GM12872 (cell line): Measurements from ENCODE around the gene ACADM.

ENCODE experiments used
- TF ChIP-seq, protein P1 (sequence below): IDR thresholded peaks from 3 replicates; pipeline ENCODE4 v1.5.1; 2011; ENCODE audit warnings: low read depth, mild to moderate bottlenecking, low read length, moderate library complexity; ENCODE audit not compliant: insufficient read depth

ACADM gene

DNA sequence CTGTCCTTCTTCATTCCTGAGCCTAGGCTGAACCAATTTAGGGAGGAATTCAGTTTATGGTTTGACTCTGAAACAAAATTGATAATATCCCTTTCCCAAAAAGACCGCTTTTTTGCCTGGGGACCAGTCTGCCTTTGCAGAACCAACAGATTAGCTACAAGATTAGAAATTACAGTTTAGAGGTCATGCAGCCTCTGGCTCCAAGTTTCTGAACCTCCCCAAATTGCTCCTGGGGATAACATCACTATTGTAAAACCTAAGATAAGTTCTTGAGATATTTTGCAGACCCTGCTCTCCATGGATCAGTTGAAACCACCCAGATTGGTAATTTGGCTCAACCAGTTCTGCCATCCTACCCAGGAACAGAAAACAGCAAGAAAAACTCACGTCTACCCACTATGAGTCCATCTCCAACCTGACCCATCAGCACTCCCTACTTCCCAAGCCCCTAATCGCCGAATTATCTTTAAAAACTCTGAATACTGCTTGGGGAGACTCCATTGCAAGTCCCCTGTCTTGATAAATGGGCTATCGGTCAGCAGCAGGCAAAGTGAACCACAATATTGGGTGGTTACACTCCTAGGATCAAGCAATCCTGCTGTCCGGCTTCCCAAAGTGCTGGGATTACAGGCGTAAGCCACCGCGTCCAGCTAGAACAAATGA, 60.9 kb downstream of the ACADM start:
- TF ChIP-seq, protein P1, sequence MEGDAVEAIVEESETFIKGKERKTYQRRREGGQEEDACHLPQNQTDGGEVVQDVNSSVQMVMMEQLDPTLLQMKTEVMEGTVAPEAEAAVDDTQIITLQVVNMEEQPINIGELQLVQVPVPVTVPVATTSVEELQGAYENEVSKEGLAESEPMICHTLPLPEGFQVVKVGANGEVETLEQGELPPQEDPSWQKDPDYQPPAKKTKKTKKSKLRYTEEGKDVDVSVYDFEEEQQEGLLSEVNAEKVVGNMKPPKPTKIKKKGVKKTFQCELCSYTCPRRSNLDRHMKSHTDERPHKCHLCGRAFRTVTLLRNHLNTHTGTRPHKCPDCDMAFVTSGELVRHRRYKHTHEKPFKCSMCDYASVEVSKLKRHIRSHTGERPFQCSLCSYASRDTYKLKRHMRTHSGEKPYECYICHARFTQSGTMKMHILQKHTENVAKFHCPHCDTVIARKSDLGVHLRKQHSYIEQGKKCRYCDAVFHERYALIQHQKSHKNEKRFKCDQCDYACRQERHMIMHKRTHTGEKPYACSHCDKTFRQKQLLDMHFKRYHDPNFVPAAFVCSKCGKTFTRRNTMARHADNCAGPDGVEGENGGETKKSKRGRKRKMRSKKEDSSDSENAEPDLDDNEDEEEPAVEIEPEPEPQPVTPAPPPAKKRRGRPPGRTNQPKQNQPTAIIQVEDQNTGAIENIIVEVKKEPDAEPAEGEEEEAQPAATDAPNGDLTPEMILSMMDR = no peak

DNA sequence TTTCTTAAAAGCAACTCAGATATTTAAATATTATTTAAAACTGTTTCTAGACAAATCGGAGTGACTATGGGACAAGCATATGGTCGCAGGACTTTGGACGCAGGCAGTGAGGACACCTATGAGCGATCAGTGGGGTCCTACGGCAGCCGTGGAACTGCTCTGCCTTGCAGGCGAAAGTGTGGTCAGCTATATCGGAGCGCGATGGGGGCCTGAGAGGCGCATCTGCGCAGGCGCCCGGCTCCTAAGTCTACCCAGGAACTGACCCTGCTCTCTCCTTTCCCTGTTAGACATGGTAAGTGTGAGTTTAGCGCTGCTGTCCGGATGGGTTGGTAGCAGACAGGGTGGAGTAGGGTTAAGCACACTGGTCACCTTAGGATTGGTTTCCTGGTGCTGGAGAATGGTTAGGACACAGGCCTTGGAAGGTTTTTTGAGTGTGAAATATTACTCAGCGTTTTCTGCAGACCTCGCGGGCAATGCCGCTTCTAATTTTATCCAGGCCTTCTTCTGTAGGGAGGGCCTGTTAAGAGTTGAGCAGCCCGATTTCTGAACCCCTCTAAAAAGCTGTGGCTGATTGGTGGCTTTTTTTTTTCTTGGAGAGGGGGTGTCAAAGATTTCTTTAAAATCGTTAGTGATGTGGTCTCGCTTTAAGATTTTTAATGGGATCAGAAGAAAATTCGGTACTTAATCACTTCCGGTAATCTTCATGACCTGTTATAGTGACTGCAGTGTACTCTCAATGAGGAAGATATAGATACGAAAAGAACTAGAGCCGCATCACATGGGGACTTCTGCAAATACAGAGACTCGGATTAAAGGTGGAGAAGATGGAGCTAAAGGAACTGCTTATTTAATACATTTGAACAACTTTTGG, 61.7 kb downstream of the ACADM start, which contains the start of gene RABGGTB:
Gene RABGGTB (plus strand): TSS at position 274 of the 871 bp plus-strand sequence. CDS start 16 bp downstream, at position 290.
- TF ChIP-seq, protein P1 = no peak

DNA sequence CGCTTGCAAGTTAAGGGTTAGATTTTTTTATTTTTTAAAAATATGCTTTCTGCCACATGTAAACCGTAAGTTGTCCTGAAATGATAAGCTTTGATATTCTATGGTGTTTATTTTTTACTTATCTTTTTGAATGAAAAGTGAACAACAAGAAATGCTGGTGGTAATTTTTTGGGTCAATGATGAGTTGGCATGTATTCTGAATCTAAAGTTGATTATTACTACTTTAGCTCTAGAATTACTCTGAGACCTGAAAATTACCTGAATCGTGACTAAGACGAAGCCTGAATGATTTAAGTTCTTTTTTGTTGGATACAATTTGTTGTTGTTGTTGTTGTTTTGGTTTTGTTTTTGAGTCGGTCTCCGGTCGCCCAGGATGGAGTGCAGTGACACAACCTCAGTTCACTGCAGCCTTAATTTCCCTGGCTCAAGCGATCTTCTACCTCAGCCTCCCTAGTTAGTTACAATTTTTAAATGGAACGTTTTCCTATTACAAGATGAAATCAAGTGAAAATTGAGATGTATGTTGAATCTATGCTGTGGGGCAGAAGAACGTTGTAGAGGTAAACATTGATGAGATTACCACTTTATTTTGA, 62.5 kb downstream of the ACADM start:
- TF ChIP-seq, protein P1 = no peak

DNA sequence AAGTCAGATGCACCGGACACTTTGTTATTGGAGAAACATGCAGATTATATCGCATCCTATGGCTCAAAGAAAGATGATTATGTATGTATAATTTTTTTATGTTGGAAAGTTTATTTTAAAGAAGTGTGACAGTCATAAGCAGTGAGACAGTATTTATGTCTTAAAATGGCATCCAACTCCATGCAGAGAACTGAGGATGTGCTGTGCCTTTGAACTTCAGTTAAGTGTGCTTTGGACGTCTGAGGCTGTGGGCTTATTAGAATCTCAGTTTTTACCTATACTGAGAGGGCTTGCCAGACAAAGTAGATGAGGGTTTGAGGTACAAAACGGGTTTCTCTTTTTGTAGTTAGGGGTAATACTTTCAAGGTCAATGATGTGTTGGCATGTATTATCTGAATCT, 63.0 kb downstream of the ACADM start:
- TF ChIP-seq, protein P1 = no peak

DNA sequence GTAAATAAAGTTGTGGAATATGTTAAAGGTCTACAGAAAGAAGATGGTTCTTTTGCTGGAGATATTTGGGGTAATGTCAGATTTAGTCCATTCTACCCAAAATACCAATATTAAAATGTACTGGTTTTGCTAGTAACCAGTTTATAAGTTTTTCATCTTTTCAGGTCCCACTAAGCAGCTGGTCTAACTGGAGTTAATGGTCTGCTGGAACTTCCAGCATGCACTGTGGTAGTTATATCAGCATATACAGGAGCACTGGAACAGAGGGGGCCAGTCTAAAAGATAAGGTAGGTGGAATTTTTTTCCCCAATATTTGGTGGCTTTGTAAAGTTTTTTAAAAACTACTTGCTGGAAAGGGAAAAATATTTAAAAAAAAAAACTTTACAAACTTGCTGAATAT, 65.5 kb downstream of the ACADM start:
- TF ChIP-seq, protein P1 = no peak

DNA sequence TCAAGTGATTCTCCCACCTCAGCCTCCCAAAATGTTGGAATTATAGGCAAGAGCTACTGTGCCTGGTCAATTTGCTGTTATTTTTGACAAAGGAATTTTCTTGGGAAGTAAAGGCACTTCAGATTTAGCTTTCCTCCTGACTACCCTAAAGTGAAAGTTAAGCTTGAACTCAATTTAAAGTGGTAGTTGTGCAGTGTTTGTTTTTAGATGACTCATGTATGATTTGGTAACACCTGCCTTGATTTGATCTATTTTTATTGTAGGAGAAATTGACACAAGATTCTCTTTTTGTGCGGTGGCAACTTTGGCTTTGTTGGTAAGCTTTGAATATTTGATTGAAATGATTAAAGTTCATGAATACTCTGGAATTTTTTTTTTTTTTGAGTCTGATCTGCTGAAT, 66.5 kb downstream of the ACADM start:
- TF ChIP-seq, protein P1 = no peak

DNA sequence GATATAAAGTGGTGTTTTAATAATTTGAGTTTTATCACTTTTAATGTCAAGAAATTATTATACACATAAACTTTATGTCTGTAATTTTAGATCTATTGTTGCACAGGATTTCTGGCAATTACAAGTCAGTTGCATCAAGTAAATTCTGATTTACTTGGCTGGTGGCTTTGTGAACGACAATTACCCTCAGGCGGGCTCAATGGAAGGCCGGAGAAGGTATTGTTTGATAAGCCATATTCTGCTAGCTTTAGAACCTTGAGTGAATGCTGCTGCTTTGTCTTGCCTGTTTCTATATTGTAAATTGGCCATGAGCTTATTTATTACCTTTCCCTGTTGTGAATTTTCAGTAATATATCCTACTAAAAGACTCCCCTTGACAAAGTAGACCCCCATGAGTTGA, 67.6 kb downstream of the ACADM start:
- TF ChIP-seq, protein P1 = no peak
